ENCODE results near the gene NOX3.
"Not testable (repeated sequence)": the region's sequence is repeated elsewhere in the genome, so short reads cannot be mapped to it uniquely, and the experiment has no call there.

The NOX3 gene

GRCh38 chr6:155468543-155468942 is 12.9 kb upstream of the NOX3 start:
- DNase-seq (ENCODE audit: low read depth in 2 of 2) = not testable (repeated sequence)

DNA sequence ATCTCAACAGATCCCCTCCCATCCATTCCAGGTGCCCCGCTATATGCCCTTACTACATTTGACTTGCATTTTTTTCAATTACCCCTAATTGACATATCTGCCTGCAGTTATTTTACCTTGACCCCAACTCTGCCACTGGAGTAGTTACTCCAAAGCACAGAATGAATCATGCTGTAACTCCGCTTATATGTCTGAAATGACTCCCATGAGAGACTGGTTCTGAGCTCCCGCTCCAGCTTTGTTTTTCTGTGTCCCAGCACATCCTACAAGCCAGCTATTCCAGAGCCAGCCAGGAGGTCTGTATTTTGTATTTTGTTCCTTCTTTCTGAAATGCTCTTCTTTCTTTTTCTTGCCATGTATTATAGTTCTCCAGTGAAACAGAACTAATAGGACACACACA is 10.9 kb upstream of the NOX3 start:
- no peak for DNase-seq (ENCODE audit: low read depth in 2 of 2)

DNA sequence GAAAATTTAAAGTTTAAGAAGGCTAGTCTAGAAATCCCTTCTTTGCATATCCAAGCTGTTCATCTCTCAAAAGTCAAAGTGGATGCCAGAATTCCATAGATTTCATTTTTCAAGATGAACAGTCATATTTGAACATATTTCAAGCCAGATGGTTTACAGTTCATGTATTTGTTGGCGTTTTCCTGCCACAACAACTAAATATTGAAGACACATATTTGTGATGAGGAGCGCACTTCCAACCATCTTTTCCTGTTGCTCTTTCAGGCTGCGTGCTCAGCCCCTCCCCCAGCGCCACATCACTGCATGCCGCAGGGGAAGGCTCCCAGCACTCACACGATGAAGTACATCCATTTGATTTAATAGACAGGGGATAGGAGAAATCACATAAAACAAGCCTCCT is 5.9 kb upstream of the NOX3 start:
- DNase-seq (ENCODE audit: low read depth in 2 of 2) = no peak

GRCh38 chr6:155454471-155454870 is 1.2 kb downstream of the NOX3 start:
- DNase-seq (ENCODE audit: low read depth in 2 of 2) = no peak

GRCh38 chr6:155454008-155454407 is 1.6 kb downstream of the NOX3 start:
- DNase-seq (ENCODE audit: low read depth in 2 of 2) = no peak

DNA sequence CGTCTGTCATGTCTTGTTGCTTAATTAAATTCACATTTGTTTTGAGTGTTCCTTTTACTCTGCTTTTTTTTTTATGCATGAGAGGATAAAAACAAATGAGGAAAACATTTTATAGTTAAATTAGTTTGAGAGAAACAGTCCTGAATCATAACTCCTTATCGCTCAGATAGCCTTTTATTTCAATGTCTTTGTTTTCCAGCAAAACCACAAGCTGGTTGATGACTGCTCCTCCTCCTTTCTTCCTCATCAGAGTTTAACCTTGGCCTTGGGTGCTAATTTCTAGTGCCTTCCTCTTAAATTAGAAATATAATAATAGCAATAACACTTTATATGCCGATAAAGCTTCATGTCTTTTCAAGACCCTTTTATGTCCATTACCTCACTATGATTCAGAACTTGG is 3.1 kb downstream of the NOX3 start:
- no peak for DNase-seq (ENCODE audit: low read depth in 2 of 2)

- DNase-seq (ENCODE audit: low read depth in 2 of 2) = not testable (repeated sequence)
Measured at GRCh38 chr6:155451530-155451929, 4.1 kb downstream of the NOX3 start.

- no peak for DNase-seq (ENCODE audit: low read depth in 2 of 2)
Measured at GRCh38 chr6:155450240-155450581, 5.4 kb downstream of the NOX3 start.

DNA sequence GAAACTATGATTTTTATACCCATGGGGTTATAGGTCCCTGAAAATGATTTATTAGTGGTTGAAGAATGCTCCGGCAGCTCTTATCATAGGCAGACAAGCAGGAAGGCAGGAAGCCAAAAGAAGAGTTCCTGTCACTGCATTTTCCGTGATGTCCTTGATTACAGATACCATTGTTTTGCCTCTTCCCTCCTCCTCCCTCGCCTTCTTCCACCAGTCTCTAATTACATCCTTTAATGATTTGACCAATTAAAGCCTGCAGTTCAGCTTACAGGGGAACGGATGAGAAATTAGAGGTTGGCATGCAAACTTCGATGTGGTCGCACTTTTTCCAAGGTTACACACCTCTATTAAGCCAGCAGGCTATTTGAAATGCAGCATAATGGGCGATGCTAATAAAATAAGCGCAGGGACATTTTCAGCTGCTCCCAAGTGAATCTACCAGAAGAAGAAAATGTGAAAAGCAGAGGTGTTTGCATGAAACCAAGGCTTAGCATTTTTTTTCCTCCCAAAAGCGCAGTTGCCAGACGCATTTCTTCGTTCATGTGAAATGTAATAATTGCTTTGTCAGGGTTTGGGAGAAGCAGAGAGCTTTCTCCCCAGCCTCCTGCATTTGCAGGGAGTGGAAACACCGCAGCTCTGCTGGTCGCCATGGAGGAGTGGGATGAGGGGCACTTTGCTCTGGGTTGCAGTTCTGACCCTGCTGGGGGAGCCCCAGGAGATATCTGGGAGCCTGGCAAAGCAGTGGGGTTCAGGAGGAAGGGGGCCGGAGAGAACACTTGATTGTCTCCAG is 6.0 kb downstream of the NOX3 start:
- DNase-seq (ENCODE audit: low read depth in 2 of 2) = no peak

DNA sequence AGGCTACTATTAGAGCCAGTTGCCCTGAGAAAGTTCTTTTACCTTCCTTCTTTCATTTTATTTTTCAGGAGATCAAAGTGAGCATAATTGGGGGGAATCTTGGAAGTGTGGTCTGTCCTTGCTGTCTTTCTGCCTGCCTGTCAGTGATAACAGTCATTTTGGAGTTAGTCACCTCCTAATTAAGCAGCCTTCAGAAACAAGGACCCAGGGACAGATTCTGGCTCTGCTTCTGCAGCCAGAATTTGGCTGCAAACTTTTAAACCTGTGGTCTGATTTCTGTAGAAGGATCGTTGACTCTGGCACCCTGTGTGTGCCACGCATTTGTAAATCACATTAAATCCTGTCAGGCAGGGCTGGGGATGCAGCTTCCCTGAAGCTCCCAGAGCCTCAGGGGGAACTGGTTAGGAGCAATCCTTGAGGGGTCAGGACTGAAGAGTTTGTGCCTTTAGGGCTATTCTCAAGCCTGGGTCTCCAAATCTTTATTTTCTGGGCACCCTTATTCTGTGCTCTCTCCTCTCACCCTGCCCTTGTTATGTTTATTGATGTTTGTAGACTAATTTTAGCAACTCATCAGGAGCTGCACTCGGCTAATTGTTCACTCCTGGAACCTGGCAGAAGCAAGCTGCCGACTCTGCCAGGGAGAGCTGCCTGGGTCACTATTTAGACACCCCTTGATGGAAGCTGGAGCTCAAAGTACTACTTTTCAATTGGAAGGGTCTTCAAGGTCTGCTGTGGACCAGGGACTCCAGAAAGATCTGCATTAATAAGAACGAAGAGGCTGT is 6.8 kb downstream of the NOX3 start:
- no peak for DNase-seq (ENCODE audit: low read depth in 2 of 2)

DNA sequence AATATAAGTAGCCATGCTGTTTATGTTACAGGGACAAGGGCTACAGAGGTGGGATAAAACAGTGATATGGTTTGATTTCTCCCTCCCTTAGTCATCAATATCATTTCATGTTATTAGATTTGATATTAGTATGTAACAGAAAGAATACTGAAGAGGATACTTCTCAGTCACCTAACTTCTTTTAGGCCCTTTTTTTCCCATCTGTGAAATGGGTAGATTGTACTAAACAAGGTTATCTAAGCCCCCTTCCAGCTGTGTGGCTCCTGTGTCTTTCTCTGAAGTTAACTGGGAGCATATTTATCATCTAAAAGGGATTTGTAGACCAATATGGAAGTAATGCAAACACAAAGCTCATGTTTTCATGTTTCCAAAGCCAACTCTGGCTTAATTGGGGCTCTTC is 7.7 kb downstream of the NOX3 start:
- DNase-seq (ENCODE audit: low read depth in 2 of 2) = no peak

GRCh38 chr6:155444952-155445903 is 10.4 kb downstream of the NOX3 start:
- DNase-seq (ENCODE audit: low read depth in 2 of 2) = no peak

- no peak for DNase-seq (ENCODE audit: low read depth in 2 of 2)
Measured at GRCh38 chr6:155444120-155444917, 11.3 kb downstream of the NOX3 start.

DNA sequence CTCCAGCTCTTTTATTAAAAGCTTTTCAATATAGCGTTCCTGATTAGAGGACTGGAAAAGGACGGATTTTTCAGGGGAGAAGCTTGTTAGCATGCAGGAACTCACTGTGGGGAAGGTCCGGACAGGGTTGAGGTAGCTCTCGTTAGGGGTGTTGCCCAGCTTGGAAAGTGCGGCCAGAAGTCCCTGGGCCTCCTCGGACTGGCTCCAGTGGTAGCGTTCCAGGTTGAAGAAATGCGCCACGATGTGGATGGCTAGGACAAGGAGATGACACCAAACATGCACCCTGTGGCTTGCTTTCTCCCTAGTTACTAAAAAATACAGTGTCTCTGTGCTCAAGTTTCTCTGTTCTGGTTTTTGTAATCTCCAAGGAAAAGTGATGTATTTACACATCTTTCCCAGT is 12.5 kb downstream of the NOX3 start:
- DNase-seq (ENCODE audit: low read depth in 2 of 2) = no peak

- no peak for DNase-seq (ENCODE audit: low read depth in 2 of 2)
Measured at GRCh38 chr6:155442562-155442961, 13.1 kb downstream of the NOX3 start.

- DNase-seq (ENCODE audit: low read depth in 2 of 2) = no peak
Measured at GRCh38 chr6:155441112-155441465, 14.6 kb downstream of the NOX3 start.

- no peak for DNase-seq (ENCODE audit: low read depth in 2 of 2)
Measured at GRCh38 chr6:155440398-155441111, 15.1 kb downstream of the NOX3 start.

- no peak for DNase-seq (ENCODE audit: low read depth in 2 of 2)
Measured at GRCh38 chr6:155439376-155439775, 16.3 kb downstream of the NOX3 start.

- no peak for DNase-seq (ENCODE audit: low read depth in 2 of 2)
Measured at GRCh38 chr6:155436981-155437749, 18.5 kb downstream of the NOX3 start.

GRCh38 chr6:155434829-155435423 is 20.7 kb downstream of the NOX3 start:
- no peak for DNase-seq (ENCODE audit: low read depth in 2 of 2)

All from stimulated activated CD8-positive, alpha-beta memory T cell treated with anti-CD3 and anti-CD28 coated beads, Interleukin-2, amount 100 ng/mL, for 48 hours (primary cell).